ENCODE measurements around the gene ENTR1. TPM values are rescaled to one million over a fixed set of nuclear protein-coding genes. Genes with fewer than 3 reads are reported as not detected.

ENTR1 gene
- total and polyA plus RNA-seq, 10 of the 15 experiments (the other 5 are each of a cell fraction or from before 2014, with no cell fraction given) = 8.2 to 96.4 (median 41.1) TPM

DNA sequence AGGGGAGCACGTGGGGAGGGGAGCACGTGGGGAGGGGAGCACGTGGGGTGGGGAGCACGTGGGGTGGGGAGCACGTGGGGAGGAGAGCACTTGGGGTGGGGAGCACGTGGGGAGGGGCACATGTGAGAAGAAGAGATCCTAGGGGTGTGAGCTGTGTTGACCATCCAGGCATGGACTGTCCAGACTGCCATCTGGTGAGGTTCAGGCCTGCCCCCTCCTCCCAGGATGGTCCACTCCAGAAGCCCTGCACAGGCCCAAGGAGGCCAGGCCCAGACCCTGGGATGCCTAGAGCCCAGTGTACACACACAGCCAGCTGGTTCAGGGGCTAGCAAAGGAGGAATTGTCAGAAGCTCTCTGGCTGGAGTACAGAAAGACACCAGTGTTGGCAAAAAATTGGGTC is 12.8 kb downstream of the ENTR1 start (continued):
- TF ChIP-seq, protein P1, sequence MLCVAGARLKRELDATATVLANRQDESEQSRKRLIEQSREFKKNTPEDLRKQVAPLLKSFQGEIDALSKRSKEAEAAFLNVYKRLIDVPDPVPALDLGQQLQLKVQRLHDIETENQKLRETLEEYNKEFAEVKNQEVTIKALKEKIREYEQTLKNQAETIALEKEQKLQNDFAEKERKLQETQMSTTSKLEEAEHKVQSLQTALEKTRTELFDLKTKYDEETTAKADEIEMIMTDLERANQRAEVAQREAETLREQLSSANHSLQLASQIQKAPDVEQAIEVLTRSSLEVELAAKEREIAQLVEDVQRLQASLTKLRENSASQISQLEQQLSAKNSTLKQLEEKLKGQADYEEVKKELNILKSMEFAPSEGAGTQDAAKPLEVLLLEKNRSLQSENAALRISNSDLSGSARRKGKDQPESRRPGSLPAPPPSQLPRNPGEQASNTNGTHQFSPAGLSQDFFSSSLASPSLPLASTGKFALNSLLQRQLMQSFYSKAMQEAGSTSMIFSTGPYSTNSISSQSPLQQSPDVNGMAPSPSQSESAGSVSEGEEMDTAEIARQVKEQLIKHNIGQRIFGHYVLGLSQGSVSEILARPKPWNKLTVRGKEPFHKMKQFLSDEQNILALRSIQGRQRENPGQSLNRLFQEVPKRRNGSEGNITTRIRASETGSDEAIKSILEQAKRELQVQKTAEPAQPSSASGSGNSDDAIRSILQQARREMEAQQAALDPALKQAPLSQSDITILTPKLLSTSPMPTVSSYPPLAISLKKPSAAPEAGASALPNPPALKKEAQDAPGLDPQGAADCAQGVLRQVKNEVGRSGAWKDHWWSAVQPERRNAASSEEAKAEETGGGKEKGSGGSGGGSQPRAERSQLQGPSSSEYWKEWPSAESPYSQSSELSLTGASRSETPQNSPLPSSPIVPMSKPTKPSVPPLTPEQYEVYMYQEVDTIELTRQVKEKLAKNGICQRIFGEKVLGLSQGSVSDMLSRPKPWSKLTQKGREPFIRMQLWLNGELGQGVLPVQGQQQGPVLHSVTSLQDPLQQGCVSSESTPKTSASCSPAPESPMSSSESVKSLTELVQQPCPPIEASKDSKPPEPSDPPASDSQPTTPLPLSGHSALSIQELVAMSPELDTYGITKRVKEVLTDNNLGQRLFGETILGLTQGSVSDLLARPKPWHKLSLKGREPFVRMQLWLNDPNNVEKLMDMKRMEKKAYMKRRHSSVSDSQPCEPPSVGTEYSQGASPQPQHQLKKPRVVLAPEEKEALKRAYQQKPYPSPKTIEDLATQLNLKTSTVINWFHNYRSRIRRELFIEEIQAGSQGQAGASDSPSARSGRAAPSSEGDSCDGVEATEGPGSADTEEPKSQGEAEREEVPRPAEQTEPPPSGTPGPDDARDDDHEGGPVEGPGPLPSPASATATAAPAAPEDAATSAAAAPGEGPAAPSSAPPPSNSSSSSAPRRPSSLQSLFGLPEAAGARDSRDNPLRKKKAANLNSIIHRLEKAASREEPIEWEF (IDR thresholded peaks at IDR 0.05; ENCODE audit: insufficient replicate concordance, low read depth, low read length) = no peak
- TF ChIP-seq, protein P2, sequence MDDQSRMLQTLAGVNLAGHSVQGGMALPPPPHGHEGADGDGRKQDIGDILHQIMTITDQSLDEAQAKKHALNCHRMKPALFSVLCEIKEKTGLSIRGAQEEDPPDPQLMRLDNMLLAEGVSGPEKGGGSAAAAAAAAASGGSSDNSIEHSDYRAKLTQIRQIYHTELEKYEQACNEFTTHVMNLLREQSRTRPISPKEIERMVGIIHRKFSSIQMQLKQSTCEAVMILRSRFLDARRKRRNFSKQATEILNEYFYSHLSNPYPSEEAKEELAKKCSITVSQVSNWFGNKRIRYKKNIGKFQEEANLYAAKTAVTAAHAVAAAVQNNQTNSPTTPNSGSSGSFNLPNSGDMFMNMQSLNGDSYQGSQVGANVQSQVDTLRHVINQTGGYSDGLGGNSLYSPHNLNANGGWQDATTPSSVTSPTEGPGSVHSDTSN (IDR thresholded peaks at IDR 0.05; ENCODE audit: insufficient replicate concordance, low read depth, low read length) = no peak
- TF ChIP-seq CEBPB (IDR thresholded peaks at IDR 0.05; ENCODE audit: borderline replicate concordance in 1 of 2, low read depth in 2 of 2, low read length in 2 of 2) = no peak
- no peak for TF ChIP-seq ZZZ3 (IDR thresholded peaks at IDR 0.05; ENCODE audit: control insufficient read depth, insufficient read length, low read depth)
- no peak for TF ChIP-seq STAT3 (IDR thresholded peaks at IDR 0.05; ENCODE audit: low read depth, low read length)
- TF ChIP-seq, protein P3, sequence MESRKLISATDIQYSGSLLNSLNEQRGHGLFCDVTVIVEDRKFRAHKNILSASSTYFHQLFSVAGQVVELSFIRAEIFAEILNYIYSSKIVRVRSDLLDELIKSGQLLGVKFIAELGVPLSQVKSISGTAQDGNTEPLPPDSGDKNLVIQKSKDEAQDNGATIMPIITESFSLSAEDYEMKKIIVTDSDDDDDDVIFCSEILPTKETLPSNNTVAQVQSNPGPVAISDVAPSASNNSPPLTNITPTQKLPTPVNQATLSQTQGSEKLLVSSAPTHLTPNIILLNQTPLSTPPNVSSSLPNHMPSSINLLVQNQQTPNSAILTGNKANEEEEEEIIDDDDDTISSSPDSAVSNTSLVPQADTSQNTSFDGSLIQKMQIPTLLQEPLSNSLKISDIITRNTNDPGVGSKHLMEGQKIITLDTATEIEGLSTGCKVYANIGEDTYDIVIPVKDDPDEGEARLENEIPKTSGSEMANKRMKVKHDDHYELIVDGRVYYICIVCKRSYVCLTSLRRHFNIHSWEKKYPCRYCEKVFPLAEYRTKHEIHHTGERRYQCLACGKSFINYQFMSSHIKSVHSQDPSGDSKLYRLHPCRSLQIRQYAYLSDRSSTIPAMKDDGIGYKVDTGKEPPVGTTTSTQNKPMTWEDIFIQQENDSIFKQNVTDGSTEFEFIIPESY (IDR thresholded peaks at IDR 0.05) = no peak
- no peak for TF ChIP-seq NFYB (IDR thresholded peaks at IDR 0.05; ENCODE audit: insufficient read depth, low read depth, low read length)
- no peak for TF ChIP-seq DPF2 (IDR thresholded peaks at IDR 0.05)
- no peak for TF ChIP-seq YBX1 (IDR thresholded peaks at IDR 0.05)
- TF ChIP-seq ZSCAN29 (IDR thresholded peaks at IDR 0.05) = no peak
- TF ChIP-seq ZNF384 (IDR thresholded peaks at IDR 0.05; ENCODE audit: borderline replicate concordance, low read depth, low read length) = no peak
- no peak for TF ChIP-seq SREBF1 (IDR thresholded peaks at IDR 0.05; ENCODE audit: low read length)

All from GM12878 (cell line).